ENCODE measurements around the gene MFSD2A.
A peak's percentile ranks its signal among the peaks of the same experiment; 100 is the strongest.

The MFSD2A gene

GRCh38 chr1:39936724-39937491 lies 18.0 kb upstream of the MFSD2A start:
- in situ Hi-C loops (cut with HindIII; ENCODE audit: low pct_ligation_motif_present, low pct_unique_long_range_greater_than_20kb, low sequenced_read_pairs) = no loop called here
- DNase-seq = no peak

- in situ Hi-C loops (cut with HindIII; ENCODE audit: low pct_ligation_motif_present, low pct_unique_long_range_greater_than_20kb, low sequenced_read_pairs) = no loop called here
- no peak for DNase-seq
These were observed 16.1 kb upstream of the MFSD2A start for GRCh38 chr1:39938856-39939255.

GRCh38 chr1:39940253-39940652 lies 14.7 kb upstream of the MFSD2A start:
- in situ Hi-C loops (cut with HindIII; ENCODE audit: low pct_ligation_motif_present, low pct_unique_long_range_greater_than_20kb, low sequenced_read_pairs) = no loop called here
- no peak for DNase-seq

- in situ Hi-C loops (cut with HindIII; ENCODE audit: low pct_ligation_motif_present, low pct_unique_long_range_greater_than_20kb, low sequenced_read_pairs) = no loop called here
- DNase-seq = no peak
These were observed 13.7 kb upstream of the MFSD2A start for GRCh38 chr1:39940980-39941871.

- no peak for DNase-seq
- in situ Hi-C loops (cut with HindIII; ENCODE audit: low pct_ligation_motif_present, low pct_unique_long_range_greater_than_20kb, low sequenced_read_pairs) = no loop called here
These were observed 11.3 kb upstream of the MFSD2A start for GRCh38 chr1:39943471-39944290.

GRCh38 chr1:39944410-39945112 lies 10.4 kb upstream of the MFSD2A start:
- in situ Hi-C loops (cut with HindIII; ENCODE audit: low pct_ligation_motif_present, low pct_unique_long_range_greater_than_20kb, low sequenced_read_pairs) = no loop called here
- DNase-seq = no peak

GRCh38 chr1:39946216-39946615 lies 8.7 kb upstream of the MFSD2A start:
- no peak for DNase-seq
- in situ Hi-C loops (cut with HindIII; ENCODE audit: low pct_ligation_motif_present, low pct_unique_long_range_greater_than_20kb, low sequenced_read_pairs) = no loop called here

- in situ Hi-C loops (cut with HindIII; ENCODE audit: low pct_ligation_motif_present, low pct_unique_long_range_greater_than_20kb, low sequenced_read_pairs) = no loop called here
These were observed 7.7 kb upstream of the MFSD2A start for GRCh38 chr1:39947260-39947659.

GRCh38 chr1:39949891-39950290 lies 5.1 kb upstream of the MFSD2A start:
- DNase-seq = no peak
- in situ Hi-C loops (cut with HindIII; ENCODE audit: low pct_ligation_motif_present, low pct_unique_long_range_greater_than_20kb, low sequenced_read_pairs) = no loop called here

More at GRCh38 chr1:39947260-39947659, 7.7 kb upstream of the MFSD2A start:
- DNase-seq = no peak

- in situ Hi-C loops (cut with HindIII; ENCODE audit: low pct_ligation_motif_present, low pct_unique_long_range_greater_than_20kb, low sequenced_read_pairs) = no loop called here
- no peak for DNase-seq
These were observed 3.0 kb upstream of the MFSD2A start for GRCh38 chr1:39951926-39952325.

- no peak for DNase-seq
- in situ Hi-C loops (cut with HindIII; ENCODE audit: low pct_ligation_motif_present, low pct_unique_long_range_greater_than_20kb, low sequenced_read_pairs) = no loop called here
These were observed 2.4 kb upstream of the MFSD2A start for GRCh38 chr1:39952359-39953110.

GRCh38 chr1:39954324-39954869 lies 548 bp upstream of the MFSD2A start:
- no peak for DNase-seq
- in situ Hi-C loops (cut with HindIII; ENCODE audit: low pct_ligation_motif_present, low pct_unique_long_range_greater_than_20kb, low sequenced_read_pairs) = no loop called here

GRCh38 chr1:39955547-39956539 lies 898 bp downstream of the MFSD2A start:
- DNase-seq = peak; percentile 52
- in situ Hi-C loops (cut with HindIII; ENCODE audit: low pct_ligation_motif_present, low pct_unique_long_range_greater_than_20kb, low sequenced_read_pairs) = no loop called here

- in situ Hi-C loops (cut with HindIII; ENCODE audit: low pct_ligation_motif_present, low pct_unique_long_range_greater_than_20kb, low sequenced_read_pairs) = no loop called here
- DNase-seq = peak; percentile 38
These were observed 2.5 kb downstream of the MFSD2A start for GRCh38 chr1:39957299-39958015.

GRCh38 chr1:39958403-39959200 lies 3.7 kb downstream of the MFSD2A start:
- in situ Hi-C loops (cut with HindIII; ENCODE audit: low pct_ligation_motif_present, low pct_unique_long_range_greater_than_20kb, low sequenced_read_pairs) = no loop called here
- no peak for DNase-seq

All from ACHN (cell line).